ENCODE data around the gene CCNI2.

CCNI2 gene, protein sequence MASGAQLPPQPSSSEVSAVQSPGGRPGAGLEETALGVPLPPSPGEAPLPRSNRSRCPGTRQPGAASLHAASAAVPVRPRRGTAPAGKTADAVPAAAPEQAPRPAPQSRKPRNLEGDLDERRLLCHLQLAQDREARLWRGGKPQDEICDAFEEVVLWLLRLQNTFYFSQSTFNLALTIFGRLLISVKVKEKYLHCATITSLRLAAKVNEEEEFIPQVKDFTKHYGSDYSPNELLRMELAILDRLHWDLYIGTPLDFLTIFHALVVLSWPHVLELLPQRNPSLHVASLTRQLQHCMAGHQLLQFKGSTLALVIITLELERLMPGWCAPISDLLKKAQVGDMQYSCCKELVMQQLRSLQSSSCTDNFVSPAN

DNA sequence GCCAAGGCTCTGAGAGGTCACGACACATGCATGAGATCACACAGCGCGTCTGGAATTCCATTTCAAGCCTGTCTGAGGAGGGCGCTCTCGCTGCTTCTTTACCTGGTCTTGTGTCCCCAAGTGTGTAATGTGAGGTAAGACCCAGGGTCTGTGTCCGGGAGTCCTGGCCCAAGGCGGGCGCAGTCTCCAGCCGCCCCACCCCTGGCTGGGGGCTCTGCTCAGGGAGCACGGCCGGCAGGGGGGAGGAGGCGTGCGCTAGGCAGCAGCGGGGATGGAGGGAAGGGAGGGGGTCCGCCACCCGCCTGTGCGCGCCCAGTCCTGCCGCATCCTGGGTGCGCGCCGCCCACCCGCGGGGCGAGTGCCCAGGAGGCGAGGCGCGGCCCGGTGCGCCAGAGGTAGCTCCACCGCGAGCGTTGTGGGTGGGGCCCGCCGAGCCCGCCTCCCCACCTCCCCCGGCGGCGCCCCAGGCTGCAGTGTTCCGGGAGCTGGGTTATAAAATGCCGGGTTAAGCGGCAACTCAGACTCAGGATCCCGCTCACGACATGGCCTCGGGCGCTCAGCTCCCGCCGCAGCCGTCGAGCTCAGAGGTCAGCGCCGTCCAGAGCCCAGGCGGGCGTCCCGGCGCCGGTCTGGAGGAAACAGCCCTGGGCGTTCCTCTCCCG is at the start of gene CCNI2:
Gene CCNI2 (plus strand): TSS at position 473 of the 662 bp plus-strand sequence. CDS start 70 bp downstream, at position 543.
- peak; percentile 73 for DNase-seq (ENCODE audit: low spot score)

DNA sequence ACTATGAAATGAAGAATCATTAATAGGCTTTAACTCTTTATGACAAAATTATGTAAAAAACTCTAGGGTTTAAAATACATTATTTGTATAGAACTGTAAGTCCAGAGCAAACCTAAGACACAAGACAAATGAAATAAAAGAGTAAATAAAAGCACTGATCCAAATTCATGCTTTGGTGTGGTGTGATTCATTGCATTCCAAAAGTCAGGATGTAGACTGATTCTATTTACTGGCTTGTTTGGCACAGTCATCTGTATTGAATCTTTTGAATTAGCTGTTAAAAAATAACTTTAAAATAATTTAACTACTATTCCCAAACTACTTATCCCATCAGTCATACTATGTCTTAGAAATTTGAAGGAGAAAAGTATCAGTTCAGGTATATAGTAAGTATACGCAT is 42.4 kb upstream of the CCNI2 start:
- no peak for DNase-seq (ENCODE audit: low spot score)

DNA sequence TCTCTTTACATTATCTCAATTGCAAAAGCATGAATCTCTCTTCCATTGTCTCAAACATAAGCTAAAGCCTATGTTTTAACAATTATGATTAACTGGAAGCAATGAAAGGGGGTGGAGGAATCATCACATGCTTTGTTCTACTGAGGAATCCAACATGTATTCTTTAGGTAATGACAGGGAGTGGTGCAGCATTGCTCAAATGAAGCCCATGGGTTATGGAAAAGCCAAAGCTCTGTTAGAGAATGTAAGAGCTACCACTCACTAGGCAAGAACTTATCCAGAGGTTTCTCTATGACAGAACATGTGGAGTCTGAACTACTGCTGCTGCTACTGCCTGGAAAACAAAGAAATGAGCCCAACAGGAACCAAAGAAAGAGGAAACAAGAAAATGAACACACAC is 38.6 kb upstream of the CCNI2 start:
- DNase-seq (ENCODE audit: low spot score): no peak

DNA sequence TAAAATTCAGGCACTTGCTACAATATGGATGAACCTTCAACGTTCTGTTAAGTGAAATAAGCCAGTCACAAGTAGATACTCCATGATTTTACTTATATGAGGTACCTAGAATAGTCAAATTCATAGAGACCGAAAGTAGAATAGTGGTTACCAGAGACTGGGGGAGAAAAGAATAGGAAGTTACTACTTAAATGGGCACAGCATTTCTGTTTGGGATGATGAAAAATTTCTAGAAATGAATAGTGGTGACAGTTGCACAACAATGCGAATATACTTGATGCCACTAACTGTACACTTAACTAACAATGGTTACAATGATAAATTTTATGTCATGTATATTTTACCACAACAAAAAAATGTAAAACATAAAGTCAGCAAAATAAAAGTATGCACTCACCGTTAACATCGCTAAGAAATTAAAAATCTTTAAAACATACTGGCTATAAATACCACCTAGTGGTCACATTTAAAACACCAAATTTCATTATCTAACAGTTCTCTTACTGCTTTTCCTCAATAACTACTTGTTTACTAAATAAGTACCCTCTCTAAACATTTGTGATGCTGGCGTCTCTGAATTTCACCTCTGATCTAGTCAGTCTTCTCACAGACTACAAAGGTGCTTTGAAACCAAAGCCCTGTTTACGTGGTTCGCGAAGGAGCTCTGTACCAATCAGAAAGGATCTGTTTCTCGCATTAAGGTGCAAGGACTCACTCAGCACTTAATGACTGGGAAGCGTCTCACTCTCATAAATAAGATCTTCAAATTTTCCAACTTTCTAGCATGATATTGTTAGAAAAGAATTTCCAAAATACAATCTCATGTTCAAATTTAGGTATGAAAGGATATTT is 32.5 kb upstream of the CCNI2 start:
- DNase-seq (ENCODE audit: low spot score): peak; percentile 31

DNA sequence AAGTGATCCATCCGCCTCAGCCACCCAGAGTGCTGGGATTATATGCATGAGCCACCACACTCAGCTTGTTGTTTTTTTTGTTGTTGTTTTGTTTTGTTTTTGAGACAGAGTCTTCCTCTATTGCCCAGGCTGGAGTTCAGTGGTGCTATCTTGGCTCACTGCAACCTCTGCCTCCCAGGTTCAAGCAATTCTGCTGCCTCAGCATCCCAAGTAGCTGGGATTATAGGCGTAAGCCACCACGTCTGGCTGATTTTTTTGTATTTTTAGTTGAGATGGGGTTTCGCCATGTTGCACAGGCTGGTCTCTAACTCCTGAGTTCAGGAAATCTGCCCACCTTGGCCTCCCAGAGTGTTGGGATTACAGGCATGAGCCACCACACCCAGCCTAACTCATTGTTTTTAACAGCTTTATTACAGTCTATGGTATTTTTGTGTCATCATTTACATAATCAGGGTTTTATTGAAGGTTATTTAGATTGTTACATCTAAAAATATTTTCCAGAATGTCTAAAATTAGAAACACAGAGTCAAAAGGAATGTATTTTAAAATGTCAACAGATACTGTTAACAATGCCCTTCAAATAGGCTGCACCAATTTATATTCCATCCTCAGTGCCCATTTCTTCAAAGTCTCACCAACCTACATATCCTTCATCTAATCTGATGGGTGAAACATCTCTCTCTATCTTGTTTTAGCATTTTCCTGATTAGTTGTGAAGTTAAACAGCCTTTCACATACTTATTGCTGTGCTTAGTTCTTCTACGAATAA is 28.5 kb upstream of the CCNI2 start:
- DNase-seq (ENCODE audit: low spot score): no peak

DNA sequence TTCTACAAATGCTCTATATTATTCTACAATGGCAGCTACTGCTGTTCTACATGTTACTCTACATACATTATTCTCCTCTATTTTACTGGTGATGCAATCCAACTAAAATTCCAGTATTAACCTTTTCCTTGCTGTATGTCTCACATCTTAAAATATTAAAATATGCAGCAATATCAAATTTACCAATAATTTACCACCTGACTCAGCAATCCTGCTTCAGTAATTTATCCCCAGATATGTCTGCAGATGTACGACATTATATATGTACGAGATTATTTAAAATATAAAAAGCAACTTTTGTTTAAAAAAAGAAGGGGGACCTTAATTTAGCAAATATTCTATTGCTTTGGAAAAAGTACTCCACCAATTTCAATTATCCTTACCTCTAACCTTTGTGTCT is 21.5 kb upstream of the CCNI2 start:
- DNase-seq (ENCODE audit: low spot score): no peak

DNA sequence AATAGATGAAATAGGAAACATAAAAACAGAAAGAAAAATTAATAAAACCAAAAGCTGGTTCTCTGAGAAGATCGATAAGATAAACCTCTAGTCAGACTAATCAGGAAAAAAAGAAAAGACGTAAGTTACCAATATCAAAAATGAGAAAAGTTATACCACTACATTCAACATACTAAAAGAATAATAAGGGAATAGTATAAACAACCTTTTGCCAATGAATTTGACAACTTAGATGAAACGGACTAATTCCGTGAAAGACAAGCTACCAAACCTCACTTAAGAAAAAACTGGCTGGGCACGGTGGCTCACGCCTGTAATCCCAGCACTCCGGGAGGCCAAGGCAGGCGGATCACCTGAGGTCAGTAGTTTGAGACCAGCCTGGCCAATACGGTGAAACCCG is 17.3 kb upstream of the CCNI2 start:
- DNase-seq (ENCODE audit: low spot score): no peak

DNA sequence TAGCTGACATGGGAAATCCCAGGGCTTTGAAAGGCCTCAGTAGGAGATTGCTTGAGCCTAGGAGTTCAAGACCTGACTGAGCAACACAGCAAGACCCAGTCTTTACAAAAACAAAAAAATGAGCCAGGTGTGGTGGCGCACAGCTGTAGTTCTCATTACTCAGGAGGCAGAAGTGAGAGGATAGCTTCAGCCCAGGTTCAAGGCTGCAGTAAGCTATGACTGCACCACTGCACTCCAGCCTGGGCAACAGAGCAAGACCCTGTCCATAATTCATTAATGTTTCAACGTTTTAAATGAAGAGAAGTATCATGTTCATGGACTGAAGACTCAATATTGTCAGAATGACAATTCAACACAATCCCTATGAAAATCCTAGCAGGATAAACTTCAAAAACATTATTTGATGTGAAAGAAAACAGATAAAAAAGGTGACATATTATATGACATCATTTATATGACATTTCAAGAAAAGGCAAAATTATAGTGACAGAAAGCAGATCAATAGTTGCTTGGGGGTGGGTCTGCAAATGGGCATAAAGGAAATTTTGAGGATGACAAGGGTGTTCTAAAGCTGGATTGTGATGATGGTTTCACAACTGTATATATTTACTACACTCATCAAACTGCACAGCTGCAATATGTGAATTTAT is 13.6 kb upstream of the CCNI2 start:
- DNase-seq (ENCODE audit: low spot score): no peak

DNA sequence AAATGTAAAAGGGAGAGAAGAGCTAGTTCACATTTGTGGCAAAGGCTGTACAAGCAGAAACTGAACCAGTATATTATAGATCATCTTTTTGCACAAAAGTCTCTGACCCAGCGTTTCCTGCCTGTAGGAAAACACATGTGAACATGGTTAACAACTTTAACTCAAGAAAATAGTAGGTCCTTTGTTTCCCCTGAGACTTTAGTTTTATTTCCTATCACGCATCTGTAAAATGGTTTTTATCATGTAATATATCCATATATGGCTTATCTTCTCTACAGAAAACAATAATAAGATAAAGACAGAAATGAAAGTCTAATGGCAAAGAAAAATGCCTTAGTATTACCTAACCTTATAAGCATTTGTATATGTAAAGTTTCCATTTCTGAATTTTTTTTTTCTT is 12.5 kb upstream of the CCNI2 start:
- no peak for DNase-seq (ENCODE audit: low spot score)

DNA sequence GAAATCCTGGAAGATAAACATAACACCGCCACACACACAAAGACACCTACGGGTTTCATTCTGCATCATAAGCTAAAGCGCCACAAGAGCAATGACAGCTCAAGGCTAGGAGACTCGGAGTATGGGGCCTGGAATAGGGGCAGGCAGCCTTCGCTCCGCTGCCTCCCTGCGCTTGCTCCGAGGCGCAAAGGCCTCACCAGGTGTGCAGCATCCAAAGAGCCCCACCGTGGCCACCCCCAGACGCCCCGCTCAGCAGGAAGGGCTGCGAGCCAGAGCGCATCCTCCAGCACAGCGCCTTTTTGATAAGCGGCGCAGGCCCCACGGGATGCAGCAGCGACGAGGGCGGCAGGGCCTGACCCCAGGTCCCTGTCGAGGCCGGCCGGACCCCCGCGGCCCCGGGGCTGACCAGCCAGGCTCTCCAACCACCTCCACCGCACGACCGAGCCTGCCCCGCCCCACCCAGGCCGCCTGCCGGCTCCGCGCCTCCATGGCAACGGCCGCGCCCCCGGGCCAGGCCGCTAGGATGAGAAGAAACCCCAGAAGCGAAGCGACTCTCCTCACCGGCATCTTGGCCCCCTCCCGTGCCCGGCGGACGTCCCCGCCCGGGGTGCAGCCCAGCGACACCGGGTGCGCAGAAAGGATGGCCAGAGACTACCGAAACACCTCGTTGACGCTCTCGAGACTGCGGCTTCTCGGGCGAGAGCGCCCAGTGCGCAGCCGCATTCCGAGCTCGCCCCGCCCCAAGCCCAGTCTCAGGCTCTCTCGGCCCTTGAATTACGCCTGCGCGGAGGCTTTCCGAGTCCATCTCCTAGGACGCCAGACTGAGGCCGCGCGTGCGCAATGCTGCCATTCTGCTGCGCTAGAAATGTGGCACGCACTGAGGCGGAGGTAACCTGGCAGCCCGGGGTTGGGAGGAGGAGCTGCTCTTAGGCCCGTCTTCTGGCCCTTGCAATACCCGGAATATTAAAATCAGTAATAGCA is 10.1 kb upstream of the CCNI2 start, which contains the start of gene KIF3A:
Gene KIF3A (minus strand): TSS at position 694 of the 981 bp plus-strand sequence. CDS start 127 bp downstream, at position 567.
- peak; percentile 97 for DNase-seq (ENCODE audit: low spot score)

DNA sequence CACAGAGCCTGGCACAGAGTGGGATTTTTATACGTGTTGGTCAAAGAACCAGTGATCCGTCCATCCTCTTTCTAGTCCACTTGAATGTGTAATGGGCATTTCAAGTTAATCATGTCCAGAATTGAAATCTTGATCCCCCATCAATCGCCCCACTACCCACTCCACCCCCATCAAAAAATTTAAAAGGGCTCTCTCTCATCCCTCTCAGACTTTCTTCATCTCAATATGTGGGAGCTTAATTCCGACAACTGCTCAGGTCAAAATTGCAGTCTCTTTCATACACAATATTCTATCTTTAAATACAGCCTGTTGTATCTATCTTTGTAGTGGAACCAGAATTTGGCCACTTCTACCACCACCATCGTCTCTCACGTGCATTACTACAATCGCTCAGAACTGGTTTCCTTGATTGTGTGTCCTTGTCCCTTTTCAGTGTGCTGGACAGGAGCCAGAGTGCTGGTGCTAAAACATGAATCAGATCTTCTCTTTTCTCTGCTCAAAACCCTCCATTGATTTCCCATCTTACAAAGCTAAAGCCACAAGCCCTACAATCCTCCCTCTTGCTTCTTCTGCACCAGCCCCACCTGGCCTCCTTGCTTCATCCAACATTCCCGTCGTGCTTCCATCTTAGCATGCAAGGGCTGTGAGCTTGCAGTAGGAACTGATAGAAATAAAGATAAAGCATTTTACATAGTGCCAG is 9.1 kb upstream of the CCNI2 start:
- DNase-seq (ENCODE audit: low spot score): no peak

DNA sequence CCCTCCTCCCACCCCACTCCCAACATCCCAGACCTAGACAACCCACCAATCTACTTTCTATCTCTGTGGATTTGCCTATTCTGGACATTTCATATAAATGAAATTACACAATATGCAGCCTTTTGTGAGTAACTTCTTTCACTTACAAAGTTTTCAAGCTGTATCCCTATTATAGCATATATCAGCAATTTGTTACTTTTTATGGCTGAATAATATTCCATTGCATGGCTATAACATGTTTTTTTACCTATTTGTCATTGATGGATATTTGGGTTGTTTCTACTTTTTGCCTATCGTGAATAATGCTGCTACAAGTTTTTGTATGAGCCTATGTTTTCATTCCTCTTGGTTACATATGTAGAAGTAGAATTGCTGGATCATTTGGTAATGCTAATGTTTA is 8.0 kb upstream of the CCNI2 start:
- no peak for DNase-seq (ENCODE audit: low spot score)

DNA sequence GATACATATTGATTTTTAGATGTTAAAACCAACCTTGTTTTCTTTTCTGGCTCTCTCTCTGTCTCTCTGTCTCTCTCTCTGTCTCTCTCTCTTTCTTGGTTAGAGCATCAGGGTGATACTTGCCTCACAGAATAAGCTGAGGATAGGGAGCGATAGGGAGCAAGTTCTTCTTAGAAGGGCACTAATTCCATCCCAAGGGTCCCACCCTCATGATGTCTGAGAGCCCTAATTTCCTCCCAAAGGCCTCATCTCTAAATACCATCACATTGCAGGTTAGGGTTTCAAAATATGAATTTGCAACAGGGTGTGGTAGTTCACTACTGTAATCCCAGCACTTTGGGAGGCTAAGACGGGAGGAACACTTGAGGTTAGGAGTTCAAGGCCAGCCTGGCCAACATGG is 5.1 kb upstream of the CCNI2 start:
- DNase-seq (ENCODE audit: low spot score): no peak

DNA sequence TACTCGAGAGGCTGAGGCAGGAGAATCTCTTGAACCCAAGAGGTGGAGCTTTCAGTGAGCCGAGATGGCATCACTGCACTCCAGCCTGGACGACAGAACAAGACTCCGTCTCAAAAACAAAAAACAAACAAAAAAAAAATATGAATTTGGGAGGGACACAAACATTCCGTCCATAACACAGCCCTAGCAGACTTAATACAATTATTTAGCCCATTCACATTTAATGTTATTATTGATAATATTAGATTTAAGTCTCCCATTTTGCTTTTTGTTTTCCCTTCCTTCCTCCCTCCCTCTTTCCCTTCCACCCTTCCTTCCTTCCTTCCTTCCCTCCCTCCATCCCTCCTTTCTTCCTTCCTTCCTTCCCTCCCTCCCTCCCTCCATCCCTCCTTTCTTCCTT is 4.6 kb upstream of the CCNI2 start:
- no peak for DNase-seq (ENCODE audit: low spot score)

DNA sequence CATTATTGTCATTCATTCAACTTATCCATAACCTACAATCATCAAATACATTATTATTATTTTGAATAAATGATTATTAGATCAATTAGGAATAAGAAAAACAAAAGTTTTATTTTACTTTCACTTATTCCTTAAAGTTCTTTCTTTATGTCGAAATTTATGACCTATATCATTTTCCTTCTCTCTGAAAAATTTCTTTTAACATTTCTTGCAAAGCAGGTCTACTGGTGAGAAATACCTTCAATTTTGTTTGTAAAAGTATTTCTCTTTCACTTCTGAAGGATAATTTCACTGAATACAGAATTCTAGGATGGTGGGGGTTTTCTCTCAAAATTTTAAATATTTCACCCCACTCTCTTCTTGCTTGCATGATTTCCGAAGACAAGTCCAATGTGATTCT is 2.6 kb upstream of the CCNI2 start:
- no peak for DNase-seq (ENCODE audit: low spot score)

DNA sequence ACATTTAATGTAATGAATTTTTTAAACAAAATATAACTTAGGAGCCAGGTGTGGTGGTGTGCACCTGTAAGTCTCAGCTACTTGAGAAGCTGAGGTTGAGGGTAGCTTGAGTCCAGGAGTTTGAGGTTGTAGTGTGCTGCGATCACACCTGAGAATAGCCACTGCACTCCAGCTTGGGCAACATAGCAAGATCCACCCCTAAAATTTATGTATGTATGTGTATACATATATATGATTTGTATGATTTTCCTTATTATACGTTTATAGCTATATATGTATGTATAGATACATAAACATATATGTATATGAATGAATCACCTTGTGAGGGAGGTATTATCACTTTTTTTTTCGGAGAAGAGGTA is 653 bp upstream of the CCNI2 start:
- DNase-seq (ENCODE audit: low spot score): no peak

DNA sequence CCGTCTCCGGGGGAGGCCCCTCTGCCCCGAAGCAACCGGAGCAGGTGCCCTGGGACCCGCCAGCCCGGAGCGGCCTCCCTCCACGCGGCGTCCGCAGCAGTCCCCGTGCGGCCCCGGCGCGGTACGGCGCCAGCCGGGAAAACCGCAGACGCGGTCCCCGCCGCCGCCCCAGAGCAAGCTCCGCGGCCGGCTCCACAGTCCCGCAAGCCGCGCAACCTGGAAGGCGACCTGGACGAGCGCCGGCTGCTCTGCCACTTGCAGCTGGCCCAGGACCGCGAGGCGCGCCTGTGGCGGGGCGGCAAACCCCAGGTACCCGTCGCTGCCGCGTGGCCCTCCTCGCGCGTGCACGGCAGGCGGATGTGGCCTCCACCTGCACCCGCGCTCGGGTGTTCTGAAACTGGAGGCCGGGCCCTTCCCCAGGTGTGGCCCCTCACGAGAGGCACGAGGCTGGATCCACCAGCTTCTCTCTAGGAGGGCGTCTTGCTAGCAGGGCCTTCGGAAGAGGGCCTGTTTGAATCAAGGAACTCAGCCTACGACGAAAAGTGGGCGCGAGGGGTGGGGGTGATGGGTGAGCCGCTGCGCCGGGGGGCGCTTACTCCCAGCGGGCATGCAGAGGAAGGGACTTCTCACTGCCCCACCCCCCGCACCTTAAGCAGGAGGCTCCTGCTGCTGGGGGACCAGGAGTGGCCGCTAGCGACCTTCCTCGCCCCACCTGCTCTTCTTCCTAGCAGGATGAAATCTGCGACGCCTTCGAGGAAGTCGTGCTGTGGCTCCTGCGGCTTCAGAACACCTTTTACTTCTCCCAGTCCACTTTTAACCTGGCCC is 602 bp downstream of the CCNI2 start:
- DNase-seq (ENCODE audit: low spot score): no peak

DNA sequence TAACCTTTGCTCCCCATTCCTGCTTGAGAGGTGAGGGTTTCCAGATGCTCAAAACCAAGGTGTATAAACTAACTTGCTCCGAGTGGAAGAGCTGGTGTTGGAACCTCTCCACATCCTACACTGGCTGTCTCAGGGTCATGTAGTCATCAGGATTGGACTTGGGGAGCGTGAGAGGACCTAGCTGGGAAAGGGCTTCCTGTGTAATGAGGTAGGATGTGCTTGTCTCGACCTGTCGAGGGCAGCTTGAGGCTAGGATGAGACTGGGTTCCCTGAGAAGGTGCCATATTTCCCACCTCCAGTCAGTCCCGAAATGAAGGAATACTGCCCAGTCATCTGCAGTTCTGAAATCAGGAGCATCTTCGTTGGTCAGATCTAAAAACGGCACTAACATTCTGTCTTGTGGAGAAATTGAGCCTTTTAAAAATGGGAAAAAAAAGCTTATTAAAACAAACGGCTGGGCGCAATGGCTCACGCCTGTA is 1.3 kb downstream of the CCNI2 start:
- no peak for DNase-seq (ENCODE audit: low spot score)

DNA sequence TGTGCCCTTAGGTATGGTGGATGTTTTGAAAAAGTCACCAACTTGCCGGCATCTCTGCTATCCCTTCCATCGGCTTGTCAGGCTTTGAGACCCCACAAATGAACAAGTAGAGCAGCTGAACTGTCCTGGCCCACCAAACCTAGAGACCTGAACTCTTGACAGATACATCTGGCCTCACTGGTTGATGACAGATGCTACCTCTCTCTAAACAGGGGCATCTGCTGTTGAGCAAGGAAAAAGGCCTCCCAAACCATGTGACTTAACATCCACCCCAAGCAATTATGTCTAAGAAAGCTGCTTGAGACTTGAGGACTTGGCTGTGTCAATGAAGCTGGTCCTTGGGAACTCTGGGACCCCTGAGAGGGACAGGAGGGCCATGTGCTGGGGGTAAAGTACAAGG is 2.3 kb downstream of the CCNI2 start:
- no peak for DNase-seq (ENCODE audit: low spot score)

All from SW480 (cell line).